Ishikawa (cell line): ENCODE measurements around the gene TBC1D19.

Experiments
- TAF1 ChIP-seq: IDR thresholded peaks from 2 replicates; pipeline ENCODE4 v1.6.1; 2012; ENCODE audit warnings: low read depth, mild to moderate bottlenecking
- YY1 ChIP-seq: IDR thresholded peaks from 2 replicates; pipeline ENCODE4 v1.6.1; 2012; ENCODE audit warnings: low read depth

- TF ChIP-seq TAF1 (no peak), YY1 (no peak)
Measured at GRCh38 chr4:26692014-26692726, 108.3 kb downstream of the TBC1D19 start.
